NCI-H774 (cell line): Measurements from ENCODE around the gene SPRN.
A peak's percentile ranks its signal among the peaks of the same experiment; 100 is the strongest.

ENCODE experiments used
- DNase-seq: peaks from one replicate; lab custom pipeline; 2025; lab: John Stamatoyannopoulos, UW

Gene SPRN

DNA sequence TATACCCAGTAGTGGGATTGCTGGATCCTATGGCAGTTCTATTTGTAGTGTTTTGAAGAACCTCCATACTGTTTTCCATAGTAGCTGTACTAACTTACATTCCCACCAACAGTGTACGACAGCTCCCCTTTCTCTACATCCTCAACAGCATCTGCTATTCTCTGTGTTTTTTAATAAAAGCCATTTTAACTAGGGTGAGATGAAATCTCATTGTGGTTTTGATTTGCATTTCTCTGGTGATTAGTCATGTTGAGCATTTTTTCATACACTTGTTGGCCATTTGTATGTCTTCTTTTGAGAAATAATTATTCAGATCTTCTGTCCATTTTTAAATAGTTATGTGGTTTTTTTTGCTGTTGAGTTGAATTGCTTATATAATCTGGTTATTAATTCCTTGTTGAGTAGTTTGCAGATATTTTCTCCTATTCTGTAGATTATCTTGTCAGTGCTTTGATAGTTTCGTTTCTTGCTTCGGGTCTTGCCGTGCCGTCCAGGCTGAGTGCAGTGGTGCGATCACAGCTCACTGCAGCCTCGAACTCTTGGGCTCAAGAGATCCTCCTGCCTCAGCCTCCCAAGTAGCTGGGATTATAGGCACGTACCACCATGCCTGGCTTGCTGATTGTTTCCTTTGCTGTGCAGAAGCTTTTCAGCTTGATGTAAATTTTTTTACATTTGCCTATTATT is 18.4 kb downstream of the SPRN start:
- no peak for DNase-seq

DNA sequence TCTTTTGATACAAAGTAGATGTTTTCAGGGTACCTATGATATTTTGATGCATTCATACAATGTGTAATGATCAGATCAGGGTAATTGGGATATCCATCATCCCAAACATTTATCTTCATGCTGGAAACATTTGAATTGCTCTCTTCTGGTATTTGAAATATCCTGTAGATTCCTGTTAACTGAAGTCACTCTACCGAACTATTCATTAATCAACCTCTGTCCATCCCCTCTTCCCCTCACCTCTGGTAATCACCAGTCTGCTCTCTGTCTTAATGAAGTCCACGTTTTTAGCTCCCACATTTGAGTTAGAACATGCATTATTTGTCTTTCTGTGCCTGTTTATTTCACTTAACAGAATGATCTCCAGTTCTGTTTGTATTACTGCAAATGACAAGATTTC is 19.2 kb downstream of the SPRN start:
- no peak for DNase-seq

DNA sequence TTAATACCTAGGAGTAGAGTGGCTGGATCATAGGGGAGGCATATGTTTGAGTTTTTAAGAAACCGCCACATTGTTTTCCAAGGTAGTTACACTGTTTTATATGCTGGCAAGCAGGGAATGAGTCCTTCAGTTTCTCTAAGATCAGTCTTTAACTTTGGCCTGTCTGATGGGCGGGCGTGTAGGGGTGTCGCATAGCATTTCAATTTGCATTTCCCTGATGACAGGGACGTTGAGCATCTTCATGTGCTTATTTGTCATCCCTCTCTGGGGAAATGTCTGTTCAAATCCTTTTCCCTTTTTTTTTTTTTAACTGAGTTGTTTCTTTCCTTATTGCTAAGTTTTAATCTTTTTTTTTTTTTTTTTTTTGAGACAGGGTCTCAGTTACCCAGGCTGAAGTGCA is 20.6 kb downstream of the SPRN start:
- DNase-seq, result no peak

DNA sequence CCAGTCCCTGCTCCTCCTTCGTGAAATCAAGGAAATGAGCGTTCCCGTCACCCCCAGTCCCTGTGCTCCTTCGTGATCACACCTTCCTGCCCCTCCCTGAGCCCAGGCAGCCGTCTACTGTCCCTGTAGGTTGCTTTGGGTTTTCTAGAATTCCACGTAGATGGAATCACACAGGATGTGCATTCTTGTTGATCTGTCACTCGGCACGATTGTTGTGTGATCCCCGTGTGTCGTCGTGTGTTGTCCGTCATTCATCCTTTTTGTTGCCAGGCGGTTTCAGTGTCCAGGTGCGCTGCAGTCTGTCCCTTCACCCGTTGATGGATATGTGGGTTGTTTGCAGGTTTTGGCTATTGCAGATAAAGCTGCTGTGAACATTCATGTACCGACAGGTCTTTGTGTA is 21.1 kb downstream of the SPRN start:
- DNase-seq, result no peak

DNA sequence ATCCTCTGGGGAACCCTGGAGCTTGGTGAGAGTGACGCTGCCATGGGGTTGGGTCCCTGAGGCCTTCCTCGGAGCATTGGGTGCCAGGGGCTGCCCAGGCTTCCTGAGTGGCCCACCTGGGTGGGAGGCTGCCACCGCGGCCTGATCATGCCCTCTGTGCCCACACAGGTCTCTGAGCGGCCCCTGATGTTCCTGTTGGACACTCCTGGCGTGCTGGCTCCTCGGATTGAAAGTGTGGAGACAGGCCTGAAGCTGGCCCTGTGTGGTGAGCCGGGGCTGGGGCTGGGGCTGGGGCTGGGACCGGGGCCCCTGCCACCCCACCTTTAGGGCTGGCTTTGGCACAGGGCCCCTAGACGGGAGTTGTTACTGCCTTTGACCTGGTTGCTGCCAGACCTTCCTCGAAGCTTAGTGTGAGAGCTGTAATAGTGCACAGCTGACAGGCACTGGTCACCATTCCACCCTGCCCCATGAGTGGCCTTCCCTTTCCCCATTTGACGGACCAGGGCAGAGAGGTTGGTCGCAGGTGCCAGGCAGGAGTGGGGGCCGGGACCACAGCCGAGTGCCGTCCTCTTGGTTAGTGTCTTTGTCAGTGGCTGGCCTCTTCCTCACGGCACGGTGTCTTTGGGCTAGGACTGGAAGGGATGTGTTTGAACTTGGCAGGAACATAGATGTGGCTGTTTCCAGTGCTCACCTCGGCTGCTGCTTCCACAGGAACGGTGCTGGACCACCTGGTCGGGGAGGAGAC is 22.3 kb downstream of the SPRN start:
- DNase-seq, result no peak

DNA sequence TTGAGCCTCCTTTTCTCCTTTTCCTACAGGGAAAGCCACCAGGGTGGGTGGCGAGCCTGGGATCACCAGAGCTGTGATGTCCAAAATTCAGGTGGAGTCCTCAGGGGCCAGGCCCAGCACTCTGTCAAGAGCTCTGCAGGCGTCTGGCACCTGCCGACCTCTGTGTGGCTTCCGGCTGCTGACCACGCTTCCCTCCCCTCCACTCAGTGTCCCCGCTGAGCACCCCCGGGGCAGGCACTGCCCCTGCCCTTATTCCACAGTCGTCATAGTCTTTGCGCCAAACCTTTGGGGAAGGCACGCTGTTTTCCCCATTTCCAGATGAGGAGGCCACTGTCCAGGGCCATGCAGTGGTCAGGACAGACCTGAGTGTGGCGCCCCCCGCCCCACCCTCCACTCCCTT is 22.9 kb downstream of the SPRN start:
- no peak for DNase-seq

DNA sequence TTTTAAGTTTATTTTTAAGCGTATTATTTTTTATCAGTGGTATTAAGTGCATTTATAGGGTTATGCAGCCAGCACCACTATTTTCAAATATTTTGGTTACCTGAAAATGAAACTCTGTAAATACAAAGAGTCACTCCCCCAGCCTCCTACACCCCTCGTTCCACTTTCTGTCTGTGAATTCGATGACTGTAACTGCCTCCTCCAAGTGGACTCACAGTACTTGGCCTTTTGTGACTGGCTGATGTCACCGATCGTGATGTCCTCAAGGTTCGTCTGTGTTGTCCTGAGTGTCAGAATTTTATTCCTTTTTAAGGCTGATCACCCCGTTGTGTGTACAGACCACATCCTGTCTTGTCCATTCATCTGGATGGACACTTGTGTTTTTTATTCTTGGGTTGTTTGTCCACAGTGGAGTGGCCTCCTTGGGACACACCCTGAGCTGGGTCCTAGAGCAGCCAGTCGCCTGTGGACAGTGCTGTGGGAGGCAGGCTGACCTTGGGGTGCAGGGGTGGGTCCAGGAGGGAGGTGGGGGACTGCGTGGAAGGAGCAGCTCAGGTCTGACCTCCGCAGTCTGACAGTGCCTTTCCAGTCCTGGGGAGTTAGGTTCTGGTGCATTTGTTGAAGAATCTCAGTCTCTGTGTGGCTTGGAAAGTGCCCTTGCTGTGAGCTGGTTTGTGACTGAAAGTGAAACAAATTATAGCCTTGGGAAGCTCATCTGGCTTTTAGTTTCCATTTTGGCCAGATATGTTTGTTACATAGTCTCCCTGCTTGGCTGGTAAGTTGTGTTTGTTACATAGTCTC is 23.6 kb downstream of the SPRN start:
- DNase-seq, result no peak

DNA sequence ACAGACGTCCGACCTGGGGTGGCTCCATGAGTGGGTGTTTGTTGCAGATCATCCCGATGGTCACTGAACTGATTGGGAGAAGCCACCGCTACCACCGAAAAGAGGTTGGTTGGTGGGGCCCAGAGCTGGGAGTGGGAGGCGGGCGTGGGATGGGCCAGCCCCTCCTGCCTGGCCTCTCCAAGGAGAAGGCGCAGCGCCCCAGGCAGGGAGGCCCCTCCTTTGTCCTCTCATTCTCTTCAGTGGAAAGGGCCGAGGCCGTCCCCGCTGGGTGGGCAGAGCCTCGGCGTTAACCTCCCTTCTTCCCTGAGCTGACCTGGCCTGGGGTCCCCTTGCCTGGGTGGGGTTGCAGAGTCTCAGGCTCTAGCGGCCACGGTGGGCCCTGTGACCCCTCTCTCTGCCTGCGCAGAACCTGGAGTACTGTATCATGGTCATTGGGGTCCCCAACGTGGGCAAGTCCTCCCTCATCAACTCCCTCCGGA is 25.3 kb downstream of the SPRN start:
- no peak for DNase-seq

DNA sequence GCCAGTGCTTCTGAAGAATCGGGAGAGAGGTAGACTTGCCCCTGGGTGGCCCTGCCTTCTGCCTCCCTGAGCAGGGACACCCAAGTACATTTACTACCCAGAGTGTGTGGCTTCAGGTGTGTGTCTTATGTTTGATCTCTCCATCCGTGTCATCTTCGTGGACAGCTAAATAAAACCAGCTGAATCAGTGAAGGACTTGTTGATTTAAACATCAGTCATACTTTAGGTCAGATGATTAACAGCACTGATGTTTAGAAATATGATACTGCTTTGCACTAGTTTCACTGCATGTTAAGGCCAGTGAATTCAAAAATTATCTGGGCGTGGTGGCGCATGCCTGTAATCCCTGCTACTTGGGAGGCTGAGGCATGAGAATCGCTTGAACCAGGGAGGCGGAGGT is 26.5 kb downstream of the SPRN start:
- DNase-seq, result no peak

DNA sequence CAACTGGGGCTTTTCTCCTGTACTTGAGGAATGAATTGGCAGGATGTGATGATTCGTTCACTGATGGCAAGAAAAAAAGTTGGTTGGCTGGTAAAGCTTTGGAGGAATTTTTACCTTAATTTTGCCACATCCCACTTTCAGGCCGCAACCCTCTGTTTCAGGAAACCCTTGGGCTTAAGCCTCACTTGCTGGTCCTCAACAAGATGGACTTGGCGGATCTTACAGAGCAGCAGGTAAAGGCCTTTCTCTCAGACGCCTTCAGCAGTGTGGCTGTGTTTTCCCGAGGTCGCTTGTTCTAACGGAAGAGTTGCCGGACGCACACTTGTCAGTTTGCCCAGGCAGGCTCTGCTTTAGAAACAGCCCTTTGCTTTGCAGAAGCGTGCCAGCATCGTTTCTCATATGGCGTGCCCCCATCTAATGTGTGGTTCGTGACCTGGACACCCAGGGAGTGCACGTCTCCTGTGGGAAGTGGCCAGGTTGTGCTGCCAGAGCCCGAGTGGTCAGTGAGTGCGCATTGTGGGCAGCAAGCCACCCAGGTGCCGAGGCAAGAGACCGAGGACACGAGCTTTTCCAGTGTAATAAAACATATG is 28.3 kb downstream of the SPRN start:
- no peak for DNase-seq

DNA sequence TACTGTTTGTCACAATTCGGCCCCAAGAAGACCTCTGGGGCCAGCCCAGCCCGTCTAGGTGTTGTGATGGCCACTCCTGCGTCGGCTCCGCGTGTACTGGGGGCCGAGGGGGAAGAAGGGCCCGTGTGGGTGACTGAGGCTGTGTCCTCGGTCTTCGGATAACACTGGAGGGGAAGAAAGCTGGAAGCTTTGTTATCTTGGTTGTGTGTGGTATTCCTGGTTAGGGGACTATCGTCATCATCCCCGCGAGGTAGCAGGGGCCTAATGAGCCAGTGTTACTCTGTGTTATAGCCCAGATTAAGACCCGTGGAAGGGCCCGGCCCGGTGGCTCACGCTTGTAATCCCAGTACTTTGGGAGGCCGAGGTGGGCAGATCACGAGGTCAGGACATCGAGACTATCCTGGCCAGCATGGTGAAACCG is 29.6 kb downstream of the SPRN start:
- no peak for DNase-seq

DNA sequence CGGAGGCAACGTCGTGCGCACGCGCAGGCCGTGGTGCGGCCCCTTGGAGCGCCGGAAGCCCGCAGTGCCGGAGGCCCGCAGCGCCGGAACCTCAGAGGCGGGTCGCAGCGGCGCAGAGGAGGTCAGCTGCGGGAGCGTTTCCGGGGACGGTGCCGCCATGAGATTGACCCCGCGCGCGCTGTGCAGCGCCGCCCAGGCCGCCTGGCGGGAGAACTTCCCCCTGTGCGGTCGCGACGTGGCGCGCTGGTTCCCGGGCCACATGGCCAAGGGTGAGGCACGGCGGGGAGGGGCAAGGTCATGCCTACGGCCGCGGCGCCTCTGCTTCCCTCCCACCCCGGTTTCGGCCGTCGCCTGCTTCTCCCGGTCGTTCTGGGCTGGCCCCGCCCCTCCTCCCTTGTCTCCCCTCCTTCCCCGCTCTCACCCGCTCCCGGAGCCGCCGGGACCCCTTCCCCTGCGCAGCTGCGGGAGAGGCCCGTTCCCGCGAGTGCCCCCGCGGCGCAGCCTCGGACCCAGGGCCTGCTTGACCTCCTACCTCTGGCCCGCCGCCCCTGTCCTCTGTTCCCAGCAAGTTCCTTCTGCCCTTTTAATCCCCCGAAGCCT is 30.3 kb downstream of the SPRN start, which contains the start of gene MTG1:
Gene MTG1, plus strand, starts transcription at position 94 of the 600 bp plus-strand sequence. Its CDS starts 64 bp downstream, at position 158.
- peak; percentile 85 for DNase-seq

DNA sequence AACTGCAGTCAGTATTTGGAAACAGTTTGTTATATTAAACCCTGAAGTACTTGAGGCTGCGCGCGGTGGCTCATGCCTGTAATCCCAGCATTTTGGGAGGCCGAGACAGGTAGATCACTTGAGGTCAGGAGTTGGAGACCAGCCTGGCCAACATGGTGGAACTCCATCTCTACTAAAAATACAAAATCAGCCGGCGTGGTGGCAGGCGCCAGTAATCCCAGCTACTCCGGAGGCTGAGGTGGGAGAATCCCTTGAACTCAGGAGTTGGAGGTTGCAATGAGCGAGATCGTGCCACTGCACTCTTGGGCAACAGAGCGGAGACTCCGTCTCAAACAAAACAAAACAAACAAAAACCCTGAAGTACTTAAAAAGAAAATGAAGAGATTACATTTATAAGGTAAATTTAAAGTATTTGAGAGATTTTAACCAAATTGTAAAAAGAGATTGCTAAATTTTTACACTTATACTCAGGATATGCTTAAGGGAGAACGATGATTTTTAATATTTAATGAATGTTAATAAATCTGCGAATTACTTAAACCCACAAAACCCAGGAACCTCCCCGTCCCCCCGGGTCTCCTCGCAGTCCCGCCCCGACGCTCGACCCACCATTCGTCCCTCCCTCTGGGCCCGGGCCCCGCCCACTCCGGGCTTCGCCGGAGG is 30.9 kb downstream of the SPRN start:
- DNase-seq, result no peak

DNA sequence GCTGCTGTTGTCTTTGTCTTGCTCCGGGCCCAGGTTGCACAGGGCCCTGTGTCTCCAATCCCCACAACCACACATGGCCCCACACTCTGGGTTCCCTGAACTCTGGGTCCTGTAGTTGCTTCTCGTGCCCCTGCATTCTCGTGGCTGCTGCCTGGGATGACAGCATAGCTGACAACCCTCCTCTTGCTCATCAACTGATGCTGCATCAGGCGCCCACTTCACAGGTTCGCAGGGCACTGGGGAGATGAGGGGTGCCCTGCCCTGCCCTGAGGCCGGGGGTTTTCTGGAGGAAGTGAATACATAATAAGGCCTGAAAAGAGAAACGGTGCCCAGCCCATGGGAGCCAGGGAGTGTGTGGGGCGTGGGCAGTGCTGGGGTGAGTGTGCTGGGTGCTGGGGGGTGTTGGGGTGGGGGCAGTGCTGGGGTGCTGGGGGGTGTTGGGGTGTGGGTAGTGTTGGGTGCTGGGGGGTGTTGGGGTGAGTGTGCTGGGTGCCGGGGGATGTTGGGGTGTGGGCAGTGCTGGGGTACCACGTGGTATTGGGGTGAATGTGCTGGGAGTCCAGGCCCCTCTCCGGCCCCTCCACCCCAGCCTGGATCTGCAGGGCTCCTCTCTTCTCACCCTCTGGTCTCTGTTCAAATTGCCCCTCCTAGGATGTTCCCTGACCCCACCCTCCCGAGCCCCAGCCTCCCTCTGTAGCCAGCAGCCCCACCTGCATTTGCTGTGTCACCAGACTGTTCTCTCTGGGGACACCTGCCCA is 32.5 kb downstream of the SPRN start:
- no peak for DNase-seq

DNA sequence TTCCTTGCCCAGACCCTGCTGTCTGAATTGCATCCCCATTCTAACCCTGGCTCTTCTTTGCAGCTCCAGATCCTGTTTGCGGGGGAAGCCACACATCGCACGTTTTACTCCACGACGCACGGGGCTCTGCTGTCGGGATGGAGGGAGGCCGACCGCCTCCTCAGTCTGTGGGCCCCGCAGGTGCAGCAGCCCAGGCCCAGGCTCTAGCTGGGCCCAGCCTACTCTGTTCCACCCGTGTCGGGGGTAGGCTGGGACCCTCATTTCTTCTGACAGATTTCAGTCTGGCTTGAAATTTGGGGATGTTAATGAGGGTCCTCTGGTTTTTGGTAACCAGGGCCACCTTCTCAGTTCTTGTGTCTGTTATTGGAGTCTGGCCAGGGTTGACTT is 33.2 kb downstream of the SPRN start:
- DNase-seq, result no peak

DNA sequence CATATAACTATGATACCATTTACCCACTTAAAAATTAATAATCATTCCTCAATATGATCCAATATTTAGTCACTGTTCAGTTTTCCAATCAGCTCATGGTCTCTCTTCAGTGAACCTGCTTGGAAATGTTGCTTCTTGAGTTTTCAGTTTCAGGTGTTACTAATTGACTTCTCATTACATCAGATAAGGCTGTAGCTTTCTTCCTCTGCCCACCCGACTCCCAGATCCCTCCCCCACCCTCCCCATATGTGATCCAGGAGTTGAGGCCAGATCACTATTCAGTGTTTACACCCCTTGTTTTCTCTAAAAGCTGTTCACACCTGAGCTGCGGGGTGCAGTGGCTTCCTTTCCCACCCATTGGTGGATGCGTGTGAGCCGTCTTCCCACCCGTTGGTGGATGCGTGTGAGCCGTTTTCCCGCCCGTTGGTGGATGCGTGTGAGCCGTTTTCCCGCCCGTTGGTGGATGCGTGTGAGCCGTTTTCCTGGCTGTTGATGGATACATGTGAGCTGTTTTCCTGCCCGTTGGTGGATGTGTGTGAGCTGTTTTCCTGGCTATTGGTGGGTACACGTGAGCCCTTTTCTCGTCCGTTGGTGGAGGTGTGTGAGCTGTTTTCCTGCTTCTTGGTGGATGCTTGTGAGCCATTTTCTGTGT is 33.7 kb downstream of the SPRN start:
- no peak for DNase-seq

DNA sequence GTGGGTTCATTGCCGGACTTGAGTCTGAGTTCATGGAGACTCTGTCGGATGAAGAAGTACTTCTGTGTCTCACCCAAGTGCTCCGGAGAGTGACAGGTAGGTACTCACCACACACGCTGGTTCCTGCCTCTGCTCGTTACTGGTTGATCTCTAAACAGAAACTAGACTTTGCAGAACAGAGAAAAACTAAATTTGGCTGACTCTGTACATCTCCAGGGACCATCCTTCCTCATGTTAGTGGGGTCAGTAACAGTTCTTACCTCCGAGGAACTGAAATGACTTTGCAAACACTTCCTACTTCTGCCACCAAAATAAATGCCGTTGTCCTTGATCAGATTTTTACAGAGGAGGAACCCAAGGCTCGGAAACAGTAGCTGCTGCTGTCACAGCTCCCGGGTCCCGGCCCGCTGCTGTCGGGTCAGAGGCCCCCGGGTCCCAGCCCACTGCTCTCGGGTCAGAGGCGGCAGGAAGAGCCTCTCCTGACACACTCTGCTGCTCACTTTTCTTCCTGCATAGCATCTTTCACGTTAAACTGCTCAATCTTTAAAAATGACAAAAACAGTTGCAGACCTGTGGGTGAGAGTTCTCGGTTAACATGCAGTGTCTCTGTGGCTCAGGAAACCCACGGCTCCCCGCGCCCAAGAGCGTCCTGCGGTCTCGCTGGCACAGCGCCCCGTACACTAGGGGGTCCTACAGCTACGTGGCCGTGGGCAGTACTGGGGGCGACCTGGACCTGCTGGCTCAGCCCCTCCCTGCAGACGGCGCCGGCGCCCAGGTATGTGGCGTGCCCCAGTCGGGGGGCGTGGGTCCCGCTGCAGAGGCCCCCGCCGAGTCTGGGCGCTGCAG is 35.2 kb downstream of the SPRN start:
- no peak for DNase-seq

DNA sequence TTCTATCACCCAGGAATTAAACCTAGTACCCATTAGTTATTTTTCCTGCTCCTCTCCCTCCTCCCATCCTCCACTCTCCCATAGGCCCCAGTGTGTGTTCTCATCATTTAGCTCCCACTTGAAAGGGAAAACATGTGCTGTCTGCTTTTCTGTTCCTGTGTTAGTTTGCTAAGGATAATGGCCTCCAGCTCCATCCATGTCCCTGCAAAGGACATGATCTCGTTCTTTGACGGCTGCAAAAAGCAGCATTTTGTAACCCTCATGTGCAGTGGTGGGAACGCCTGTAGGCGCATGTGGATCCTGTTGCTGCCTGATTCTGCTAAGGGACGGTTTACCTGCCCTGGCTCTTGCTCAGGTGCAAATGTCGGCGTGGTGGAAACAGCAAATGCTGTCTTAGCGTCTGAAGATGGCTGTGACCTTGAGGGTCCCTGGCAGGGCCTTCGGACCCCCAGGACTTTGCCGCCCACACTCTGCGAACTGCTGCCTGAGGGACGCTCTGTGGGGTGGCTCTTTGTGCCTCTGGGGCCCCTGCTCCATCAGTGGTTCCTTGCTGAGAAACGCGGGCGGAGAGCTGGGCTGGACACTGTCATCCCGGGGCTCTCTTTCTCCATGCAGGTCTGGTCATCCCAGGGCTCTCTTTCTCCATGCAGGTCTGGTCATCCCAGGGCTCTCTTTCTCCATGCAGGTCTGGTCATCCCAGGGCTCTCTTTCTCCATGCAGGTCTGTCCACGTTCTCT is 36.0 kb downstream of the SPRN start:
- no peak for DNase-seq
